ENCODE results near the gene RABL6.
A peak's percentile ranks its signal among the peaks of the same experiment; 100 is the strongest.
"Not testable (repeated sequence)": the region's sequence is repeated elsewhere in the genome, so short reads cannot be mapped to it uniquely, and the experiment has no call there.

The RABL6 gene

DNA sequence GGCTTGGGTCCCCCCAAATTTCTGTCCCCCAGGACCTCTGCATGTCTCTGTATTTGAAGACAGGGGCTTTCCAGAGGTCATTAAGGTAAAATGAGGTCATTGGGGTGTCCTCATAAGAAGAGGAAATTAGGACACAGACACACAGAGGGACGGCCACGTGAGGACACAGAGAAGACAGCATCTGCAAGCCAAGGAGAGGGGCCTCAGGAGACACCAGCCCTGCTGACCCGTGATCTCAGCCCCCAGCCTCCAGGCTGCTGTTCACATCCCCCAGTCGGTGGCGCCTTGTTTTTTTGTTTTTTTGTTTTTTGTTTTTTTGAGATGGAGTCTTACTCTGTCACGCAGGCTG lies 12.8 kb upstream of the RABL6 start:
- no peak for DNase-seq (ENCODE audit: low read depth in 2 of 2)

DNA sequence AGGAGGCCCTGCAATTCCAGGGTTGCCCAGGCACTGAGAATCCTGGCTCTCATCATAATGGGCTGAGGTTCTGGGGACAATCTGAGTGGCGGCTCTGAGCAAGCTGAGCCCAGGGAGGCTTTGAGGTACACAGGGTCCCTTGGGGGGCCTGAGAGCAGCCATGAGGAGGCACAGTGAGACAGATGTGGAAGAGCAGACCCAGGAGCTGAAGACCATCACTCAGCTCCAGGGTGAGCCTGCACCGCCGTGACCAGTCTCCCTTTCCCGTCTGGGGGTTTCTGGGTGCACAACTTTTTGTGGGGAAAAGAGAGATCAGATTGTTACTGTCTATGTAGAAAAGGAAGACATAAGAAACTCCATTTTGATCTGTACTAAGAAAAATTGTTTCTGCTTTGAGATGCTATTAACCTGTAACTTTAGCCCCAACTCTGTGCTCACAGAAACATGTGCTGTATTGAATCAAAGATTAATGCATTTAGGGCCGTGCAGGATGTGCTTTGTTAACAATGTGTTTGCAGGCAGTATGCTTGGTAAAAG lies 11.4 kb upstream of the RABL6 start, which contains the start of gene CCDC183:
CCDC183 (plus strand) TSS at position 101 of the 537 bp plus-strand sequence; CDS start at position 161, 60 bp downstream.
- no peak for DNase-seq (ENCODE audit: low read depth in 2 of 2)

DNA sequence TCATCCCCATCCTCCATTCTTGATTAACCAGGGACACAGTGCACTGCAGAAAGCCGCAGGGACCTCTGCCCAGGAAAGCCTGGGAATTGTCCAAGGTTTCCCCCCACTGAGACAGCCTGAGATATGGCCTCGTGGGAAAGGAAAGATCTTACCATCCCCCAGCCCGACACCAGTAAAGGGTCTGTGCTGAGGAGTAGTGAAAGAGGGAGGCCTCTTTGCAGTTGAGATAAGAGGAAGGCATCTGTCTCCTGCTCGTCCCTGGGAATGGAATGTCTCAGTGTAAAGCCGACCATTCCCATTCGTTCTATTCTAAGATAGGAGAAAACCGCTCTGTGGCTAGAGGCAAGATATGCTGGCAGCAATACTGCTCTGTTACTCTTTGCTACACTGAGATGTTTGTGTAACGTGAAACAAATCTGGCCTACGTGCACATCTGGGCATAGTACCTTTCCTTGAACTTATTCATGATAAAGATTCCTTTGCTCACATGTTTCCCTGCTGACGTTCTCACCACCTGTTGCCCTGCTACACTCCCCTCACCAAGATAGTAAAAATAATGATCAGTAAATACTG lies 10.9 kb upstream of the RABL6 start:
- not testable (repeated sequence) for DNase-seq (ENCODE audit: low read depth in 2 of 2)

DNA sequence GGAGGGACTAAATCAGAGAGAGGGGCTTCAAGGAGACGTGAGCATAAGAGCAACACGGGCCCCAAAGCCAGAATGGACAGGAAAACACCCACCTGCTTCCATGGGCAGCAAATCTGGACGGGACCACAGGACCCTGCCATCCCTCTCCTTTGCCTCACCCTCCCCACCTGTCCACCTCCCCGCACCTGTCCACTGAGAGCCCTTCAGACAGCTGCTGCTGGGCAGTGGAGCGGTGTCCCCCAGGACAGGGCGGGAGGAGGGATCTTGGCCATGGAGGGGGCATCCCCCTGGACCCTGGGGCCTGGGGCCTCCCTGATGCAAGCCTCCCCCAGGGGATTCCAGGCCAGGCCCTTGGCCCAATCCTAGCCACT lies 9.1 kb upstream of the RABL6 start:
- no peak for DNase-seq (ENCODE audit: low read depth in 2 of 2)

DNA sequence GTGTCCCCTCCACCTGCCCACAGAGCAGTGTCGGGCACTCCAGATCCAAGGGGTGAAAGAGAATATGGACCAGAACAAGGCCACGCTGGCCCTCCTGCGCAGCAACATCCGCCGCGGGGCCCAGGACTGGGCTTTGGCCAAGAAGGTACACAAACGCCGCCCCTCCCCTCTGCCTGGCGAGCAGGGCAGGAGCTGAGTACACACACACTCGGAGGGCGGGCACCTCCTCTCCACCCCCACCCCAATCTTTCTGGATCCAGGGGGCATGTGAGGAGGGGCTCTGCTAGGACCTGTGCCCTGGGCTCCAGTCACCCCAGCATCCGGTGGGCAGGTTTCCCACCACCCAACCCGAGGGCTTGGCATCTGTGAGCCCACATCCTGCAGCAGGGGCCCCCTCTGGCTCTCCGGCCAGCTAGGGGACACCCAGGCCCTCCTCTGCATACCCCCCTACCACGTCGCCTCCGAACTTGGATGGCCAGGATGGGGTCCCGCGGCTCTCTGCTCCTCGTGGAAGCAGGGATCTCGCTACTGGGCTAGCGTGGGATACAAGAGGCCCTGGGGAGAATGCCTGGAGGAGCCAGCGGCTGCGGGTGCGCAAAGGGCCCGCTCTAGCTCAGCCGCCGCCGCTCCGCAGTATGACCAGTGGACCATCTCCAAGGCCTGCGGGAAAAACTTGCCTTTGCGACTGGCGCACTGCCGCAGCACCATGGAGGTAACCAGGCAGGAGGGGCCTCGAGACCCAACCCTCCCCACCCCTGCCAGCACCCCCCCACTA lies 8.5 kb upstream of the RABL6 start:
- no peak for DNase-seq (ENCODE audit: low read depth in 2 of 2)

DNA sequence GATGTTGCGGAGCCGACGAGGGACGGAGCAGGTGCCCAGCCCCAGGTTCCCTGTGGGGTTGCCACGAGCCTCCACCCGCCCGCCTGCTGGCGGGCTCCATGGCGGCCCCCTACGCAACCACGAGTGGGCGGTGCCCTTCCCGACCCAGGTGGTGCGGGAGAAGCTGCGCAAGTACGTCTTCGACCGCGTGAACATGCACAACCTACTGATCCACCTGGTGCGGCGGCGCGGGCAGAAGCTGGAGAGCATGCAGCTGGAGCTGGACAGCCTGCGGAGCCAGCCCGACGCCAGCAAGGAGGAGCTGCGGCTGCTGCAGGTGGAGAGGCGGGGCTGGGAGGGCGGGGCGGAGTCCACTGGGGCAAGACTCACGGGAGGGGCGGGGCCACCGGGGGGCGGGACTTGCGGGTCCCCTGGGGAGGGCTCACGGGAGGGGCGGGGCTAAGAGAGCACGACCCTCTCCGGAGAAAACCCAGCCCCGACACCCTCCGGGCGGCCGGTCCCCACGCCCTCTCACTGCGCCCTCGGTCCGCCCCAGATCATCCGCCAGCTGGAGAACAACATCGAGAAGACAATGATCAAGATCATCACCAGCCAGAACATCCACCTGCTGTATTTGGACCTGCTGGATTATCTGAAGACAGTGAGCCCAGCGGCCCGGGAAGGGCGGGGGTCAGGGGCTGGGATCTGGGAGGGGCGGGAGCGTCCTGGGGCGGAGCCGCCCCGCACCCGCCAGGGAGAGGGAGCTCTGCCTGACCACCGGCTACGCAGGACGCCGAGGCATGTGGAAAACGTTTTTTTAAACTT lies 7.7 kb upstream of the RABL6 start:
- DNase-seq (ENCODE audit: low read depth in 2 of 2) = peak; percentile 79 to 85

DNA sequence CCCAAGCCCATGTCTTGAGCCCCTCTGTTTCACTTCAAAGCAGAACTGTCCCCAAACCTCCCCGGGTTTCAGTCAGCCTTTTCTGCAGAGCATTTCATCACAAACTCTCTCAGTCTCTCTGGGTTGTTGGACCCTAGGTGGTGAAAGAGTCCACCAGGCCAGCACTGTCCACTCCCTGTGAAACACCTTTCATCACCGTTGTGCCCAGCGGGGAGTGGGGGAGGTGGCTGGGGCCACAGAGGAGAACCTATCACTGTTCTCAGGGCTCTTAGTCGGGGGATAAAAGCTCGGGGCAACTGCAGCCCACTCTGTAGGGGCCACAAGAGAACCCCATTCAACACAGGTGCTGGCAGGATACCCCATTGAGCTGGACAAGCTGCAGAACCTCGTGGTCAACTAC lies 5.4 kb upstream of the RABL6 start:
- no peak for DNase-seq (ENCODE audit: low read depth in 2 of 2)

DNA sequence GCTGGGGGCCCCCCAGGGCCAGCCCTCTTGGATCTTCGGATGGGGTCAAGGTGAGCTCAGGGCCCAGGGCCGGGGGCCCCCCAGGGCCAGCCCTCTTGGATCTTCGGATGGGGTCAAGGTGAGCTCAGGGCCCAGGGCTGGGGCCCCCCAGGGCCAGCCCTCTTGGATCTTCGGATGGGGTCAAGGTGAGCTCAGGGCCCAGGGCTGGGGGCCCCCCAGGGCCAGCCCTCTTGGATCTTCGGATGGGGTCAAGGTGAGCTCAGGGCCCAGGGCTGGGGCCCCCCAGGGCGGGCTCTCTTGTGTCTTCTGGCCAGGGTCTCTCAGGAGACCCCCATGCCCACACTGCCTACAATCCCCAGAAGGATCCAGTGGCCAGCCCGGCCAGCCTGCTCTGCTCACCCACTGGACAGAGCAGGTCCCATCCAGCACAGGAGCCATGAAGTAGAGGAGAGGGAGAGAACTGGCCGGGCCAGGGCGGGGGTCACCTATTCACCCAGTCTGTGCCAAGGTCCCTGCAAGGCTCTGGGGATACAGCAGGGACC lies 4.7 kb upstream of the RABL6 start:
- not testable (repeated sequence) for DNase-seq (ENCODE audit: low read depth in 2 of 2)

DNA sequence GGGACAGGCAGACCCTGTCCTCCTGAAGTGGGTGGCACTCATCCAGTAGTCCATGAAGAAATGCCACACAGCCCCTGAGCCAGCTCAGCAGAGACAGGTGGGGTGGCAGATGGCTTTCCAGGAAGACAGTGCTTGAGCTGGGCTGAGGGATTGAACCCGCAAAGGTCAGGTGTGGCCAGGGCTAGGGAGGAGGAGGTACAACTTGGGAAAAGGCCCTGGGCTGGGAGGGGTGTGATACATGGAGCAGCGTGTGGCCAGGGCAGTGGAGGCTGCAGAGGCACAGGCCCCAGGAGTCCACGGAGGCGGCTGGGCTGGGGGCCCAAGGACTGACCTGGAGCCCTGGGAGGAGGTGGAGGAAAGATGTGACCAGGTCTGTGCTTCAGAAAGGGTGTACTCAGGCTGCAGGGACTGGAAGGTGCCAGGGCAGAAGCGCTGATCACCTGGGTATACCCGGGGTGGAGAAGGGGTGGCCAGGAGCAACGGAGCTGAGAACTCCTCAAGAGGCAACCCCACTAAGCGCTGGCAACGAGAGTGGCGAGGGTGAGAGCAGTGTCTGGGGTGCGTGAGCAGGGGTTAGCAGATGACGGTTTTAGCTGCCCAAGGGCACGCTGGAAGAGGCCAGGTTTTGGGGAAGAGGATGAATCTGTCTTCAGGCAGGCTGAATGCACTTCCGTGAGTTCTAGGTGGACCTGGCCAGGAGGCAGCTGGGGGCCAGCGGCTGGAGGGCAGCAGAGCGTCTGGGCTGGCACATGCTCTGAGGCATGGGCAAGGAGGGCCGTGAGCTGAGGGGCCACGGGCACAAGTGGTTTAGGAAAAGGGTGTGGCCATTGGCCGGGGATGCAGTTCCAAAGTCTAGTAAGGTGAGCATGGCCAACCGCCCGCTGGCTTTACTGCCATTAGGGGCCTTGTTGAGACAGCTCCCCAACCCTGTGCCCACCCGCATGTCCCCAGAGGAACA lies 3.9 kb upstream of the RABL6 start:
- no peak for DNase-seq (ENCODE audit: low read depth in 2 of 2)

DNA sequence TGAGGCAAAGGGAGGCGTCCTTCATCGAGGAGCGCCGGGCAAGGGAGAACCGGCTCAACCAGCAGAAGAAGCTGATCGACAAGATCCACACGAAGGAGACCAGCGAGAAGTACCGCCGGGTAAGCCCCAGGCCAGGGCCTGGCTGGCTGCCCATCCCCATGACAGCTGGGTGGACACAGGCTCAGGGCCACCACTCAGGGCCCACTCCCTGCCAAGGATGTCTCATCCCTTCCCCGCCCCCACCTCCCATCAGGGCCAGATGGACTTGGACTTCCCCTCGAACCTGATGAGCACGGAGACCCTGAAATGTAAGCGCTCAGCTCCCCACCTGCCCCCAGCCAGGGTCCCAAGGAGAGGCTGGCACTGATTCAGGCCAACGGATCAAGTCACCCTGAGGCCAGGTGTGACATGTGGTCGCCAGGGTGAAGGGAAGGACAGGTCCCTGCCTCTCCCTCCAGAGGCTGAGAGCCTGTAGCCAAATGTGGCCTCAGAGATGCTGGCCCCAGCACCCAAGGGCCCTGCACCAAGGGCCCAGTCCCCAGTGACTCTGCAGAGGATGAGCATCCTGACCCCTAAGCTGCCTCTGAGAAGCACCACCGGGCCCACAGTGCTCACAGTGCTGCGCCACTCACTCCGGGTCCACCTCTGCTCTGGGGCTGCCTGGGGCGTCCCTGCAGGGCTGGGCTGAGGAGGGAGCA lies 3.1 kb upstream of the RABL6 start:
- no peak for DNase-seq (ENCODE audit: low read depth in 2 of 2)

DNA sequence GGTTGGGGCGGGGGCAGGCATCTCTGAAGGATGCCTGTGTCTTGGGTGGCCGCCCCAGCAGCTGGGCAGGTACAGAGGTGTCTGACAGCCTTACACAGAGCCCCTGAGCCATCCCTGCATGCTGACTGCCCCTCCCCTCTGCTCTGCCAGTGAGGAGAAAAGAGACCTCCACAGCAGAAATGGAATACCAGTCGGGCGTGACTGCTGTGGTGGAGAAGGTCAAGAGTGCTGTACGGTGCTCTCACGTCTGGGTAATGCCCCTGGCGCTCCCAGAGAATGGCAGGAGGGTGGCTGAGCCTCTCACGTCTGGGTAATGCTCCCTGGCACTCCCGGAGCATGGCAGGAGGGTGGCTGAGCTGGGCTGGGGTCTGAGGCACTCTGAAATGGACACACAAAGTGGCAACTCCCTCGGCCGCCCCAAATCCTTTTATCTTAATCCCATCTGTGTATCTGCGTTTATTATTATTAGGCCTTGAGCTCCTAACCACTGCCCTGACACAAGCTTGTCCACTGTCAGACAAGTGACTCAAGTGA lies 2.5 kb upstream of the RABL6 start:
- no peak for DNase-seq (ENCODE audit: low read depth in 2 of 2)

DNA sequence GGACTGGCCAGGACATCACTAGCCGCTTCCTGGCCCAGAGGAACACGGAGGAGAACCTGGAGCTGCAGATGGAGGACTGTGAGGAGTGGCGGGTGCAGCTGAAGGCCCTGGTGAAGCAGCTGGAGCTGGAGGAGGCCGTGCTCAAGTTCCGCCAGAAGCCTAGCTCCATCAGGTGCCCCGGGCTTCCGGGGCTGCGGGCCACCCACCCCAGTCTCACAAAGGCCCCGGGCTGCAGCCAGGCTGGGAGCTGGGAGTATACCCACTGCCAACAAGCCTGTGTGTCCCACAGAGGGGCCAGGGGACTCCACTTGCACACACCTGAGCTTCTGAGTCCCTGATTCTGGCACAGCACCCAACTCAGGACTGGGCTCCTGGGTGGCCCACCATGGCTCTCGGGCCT lies 1.7 kb upstream of the RABL6 start:
- no peak for DNase-seq (ENCODE audit: low read depth in 2 of 2)

DNA sequence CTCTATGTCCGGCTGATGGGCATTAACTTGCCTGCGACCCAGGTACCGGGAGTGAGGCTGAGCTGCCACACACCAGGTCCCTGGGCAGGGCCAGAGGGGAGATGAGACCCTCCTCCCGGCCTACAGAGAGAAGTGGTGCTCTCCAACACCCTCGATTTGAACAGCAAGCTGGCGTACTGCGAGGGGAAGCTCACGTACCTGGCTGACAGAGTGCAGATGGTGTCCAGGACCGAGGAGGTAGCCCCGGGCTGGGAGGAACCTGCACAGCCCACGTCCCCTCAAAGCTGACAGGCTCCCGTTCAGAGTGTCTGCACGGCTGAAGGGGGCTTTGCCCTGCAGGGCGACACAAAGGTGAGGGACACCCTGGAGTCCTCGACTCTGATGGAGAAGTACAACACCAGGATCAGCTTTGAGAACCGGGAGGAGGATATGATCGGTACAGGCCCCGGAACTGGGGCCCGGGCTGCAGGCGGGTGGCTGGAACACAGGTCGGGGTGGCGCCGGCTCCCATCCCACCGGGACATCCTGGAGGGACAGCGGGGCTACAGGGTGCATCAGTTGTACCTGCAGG lies 1.0 kb upstream of the RABL6 start:
- no peak for DNase-seq (ENCODE audit: low read depth in 2 of 2)

DNA sequence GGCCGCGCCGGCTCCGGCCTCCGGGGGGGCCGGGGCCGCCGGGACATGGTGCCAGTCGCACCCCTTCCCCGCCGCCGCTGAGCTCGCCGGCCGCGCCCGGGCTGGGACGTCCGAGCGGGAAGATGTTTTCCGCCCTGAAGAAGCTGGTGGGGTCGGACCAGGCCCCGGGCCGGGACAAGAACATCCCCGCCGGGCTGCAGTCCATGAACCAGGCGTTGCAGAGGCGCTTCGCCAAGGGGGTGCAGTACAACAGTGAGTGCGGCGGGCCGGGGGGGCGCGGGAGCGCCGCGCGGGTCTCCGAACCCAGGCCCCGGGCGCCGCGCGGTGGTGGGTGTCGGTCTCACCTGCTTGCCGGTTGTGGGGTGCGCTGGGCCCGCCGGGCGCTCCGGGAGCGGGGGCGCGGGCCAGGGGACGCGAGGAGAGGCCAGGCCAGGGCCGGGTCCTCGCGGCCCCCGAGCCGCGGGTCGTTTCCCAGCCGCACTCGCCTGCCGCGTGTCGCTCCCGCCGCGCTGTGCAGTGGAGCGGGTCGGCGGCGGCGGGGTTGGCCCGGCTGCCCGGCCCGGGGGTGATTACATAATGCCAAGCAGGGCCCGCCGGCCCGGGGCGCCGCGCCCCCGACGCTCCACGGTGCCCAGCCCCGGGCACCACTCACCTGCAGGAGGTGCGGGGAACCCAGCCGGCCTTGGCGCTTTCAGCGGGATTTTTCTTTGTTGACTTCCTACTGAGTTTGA lies 492 bp downstream of the RABL6 start:
- peak in 1 of 2 donors; percentile 12 for DNase-seq (ENCODE audit: low read depth in 2 of 2)

DNA sequence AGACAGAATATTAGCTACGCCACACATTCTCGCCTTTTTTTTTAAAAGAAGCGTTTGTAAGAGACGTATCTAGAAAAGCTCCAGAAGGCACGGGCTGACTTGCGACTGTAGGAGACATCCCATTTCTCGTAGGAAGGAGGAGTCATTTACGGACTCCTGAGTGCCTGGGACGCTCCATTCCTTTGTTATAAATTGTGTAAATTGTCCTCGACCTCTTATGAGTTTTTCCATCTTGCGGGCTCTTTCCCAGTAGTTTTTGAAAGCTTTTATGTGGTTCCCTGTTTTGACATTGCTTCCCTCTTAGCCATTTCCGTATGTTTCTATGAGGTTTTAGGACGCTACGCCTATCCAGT lies 1.0 kb downstream of the RABL6 start:
- no peak for DNase-seq (ENCODE audit: low read depth in 2 of 2)

DNA sequence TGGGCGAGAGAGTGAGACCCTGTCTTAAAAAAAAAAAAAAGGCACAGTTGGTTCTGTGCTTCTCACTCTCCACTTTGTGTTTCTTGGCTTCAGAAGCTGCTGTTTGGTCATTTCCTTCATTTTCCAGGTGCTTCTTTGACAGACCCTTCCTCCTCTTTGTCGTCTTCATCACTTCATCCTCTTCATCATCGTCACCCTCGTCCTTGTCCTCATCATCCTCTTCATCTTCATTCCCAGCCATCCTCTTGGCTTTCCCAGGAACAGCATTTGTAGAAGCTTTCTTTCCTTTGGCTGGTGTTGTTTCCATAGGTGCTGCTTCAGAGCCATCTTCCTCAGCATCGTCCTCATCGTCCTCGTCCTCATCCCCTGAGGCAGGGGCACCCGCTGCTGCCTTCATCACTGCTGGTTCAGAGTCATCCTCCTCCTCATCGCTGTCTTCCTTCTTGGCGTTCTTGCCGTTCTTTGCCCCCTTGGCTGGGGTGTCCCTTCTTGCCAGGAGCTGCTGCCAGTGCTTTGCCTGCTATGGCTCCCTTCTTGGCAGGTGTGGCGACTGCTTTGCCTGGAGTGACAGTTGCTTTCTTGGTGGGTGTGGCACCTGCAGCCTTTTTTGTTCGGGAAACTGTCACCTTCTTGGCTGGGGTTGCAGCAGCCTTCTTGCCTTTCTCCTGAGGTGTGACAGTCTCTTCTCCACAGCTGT lies 7.1 kb downstream of the RABL6 start:
- no peak for DNase-seq (ENCODE audit: low read depth in 2 of 2)

DNA sequence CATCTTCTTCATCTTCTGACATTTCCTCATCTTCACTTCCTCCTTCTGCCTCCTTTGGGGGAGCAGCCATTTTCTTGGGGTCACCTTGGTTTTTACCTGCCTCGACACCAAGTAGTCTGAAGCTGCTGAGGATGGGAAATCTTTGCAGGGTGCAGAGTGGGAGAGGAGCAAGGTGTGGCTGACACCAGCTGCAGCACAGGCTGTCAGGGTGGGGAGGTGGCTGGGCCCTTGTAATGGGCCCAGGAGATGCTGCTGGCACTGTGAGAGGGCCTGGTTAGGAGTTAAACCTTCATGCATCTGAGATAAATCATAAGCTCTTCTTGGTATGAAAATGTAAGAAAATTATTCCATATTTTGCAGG lies 7.7 kb downstream of the RABL6 start:
- no peak for DNase-seq (ENCODE audit: low read depth in 2 of 2)

DNA sequence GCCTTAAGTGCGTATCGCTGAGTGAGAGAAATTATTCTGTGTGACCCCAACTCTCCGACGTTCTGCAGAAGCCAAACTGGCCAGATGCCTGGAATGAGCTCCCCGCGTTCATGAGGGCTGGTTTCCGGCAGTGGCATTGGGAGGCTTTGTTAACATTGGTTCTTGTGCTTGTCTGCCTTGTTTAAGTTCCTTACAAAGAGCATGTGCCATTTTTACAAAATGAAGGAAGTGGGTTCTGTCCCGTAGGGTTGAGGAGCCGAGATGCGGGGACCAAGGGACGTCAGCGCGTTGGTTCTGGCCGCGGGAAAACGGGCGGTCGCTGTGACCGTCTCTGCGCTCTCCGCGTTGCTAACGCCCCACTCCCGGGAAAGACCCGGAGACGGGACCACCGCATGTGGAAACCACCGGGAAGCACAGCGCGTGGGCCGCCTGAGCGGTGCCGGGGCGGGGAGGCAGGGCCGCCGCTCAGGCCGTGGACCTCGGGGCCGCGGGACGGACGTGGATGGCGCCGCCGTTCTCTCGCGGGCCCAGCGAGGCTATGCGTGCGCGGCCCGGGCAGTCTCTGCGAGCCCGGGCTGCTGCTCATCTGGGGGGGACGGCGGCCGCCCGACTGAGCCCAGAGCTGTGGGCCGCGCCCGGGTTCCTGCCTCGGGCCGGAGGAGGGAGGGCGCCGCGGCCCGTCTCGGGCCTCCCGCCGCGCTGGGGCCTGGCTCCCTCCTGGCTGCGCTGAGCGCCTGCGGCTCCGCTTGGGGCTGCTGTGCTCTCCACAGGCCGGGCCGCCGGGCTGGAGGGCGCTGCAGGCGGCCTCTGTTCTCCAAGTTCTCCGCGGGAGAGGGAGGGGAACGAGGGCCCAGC lies 13.4 kb downstream of the RABL6 start:
- DNase-seq (ENCODE audit: low read depth in 2 of 2) = no peak

All from stimulated activated CD4-positive, alpha-beta T cell treated with anti-CD3 and anti-CD28 coated beads, Interleukin-1b, Interleukin-23, amount 100 ng/mL, for 1 hour (primary cell).